Upper lobe of left lung (tissue), 6 donors: ENCODE measurements around the gene JAZF1. TPM values are rescaled to one million over a fixed set of nuclear protein-coding genes. Genes with fewer than 3 reads are reported as not detected.

Source experiments
- ATAC-seq, 2 donors: fragments of 200-7000 bp; cut with Tn5 transposase; one replicate each; pipeline ENCODE4 v1.9.1; 2022; ENCODE audit warnings: mild to moderate bottlenecking in 2 of 2, moderate library complexity in 2 of 2; ENCODE audit not compliant: low FRiP score in 2 of 2
- DNase-seq, 2 donors: peaks; one replicate each; pipeline ENCODE4 v3.0.0-alpha.2; 2019 to 2020
- H3K27ac ChIP-seq, 4 donors: fragments of 200-600 bp; sonication (generic); one replicate each; pipeline ENCODE4 v1.5.1; 2016 to 2019
- H3K27me3 ChIP-seq, 4 donors: fragments of 200-600 bp; sonication (generic); one replicate each; pipeline ENCODE4 v1.5.1; 2017 to 2019
- H3K36me3 ChIP-seq, 4 donors: fragments of 200-600 bp; sonication (generic); one replicate each; pipeline ENCODE4 v1.5.1; 2016 to 2019
- H3K4me1 ChIP-seq, 4 donors: fragments of 200-600 bp; sonication (generic); one replicate each; pipeline ENCODE4 v1.5.1; 2018 to 2019
- H3K4me3 ChIP-seq, 4 donors: fragments of 200-600 bp; sonication (generic); one replicate each; pipeline ENCODE4 v1.5.1; 2017 to 2019; ENCODE audit warnings: mild to moderate bottlenecking in 2 of 4, moderate library complexity in 1 of 4
- H3K9me3 ChIP-seq, 4 donors: fragments of 200-600 bp; sonication (generic); one replicate each; pipeline ENCODE4 v1.5.1; 2018 to 2019
- EP300 ChIP-seq, 4 donors: sonication (generic); formaldehyde crosslinking; IDR thresholded peaks; one replicate each; pipeline ENCODE4 v1.5.1; 2017; ENCODE audit warnings: antibody characterized with exemption in 4 of 4, control low read depth in 2 of 4
- POLR2A ChIP-seq, 4 donors: fragments of 450-650 bp; IDR thresholded peaks; one replicate each; pipeline ENCODE4 v1.5.1; 2016 to 2017; ENCODE audit warnings: antibody characterized with exemption in 4 of 4, mild to moderate bottlenecking in 2 of 4
- POLR2AphosphoS5 ChIP-seq, 2 donors: sonication (generic); formaldehyde crosslinking; IDR thresholded peaks; one replicate each; pipeline ENCODE4 v1.5.1; 2017; ENCODE audit warnings: antibody characterized with exemption in 2 of 2
- WGBS, 2 donors: methylation state at CpG; one replicate each; pipeline ENCODE4 v1.1.5; 2017 to 2018; 5-methylcytosine and 5-hydroxymethylcytosine counted together
- total RNA-seq, 6 donors: library from RNA; depleted of rRNA in 4 of 6; stranded (reverse); fragments of >200 nt in 4 of 6; gene quantifications; one replicate each; pipeline versions ENCODE4 v1.1.0 to v1.2.1, GENCODE V29; 2016 to 2021
- TF ChIP-seq, protein P1 (sequence below), 6 experiments: fragments of 450-650 bp in 4 of 6; fragments of 200-600 bp in 2 of 6; sonication (generic) in 2 of 6; IDR thresholded peaks; one replicate each; pipeline ENCODE4 v1.5.1; 2016 to 2019; ENCODE audit warnings: antibody characterized with exemption in 6 of 6
- donor health status: DM: no; HTN: no; CAD: no; lungs with moderate emphysema.
- donor health status: DM: no; HTN: yes; CAD: no; lungs with severe emphysema.

Gene JAZF1
- total RNA-seq, 6 donors from 2014 or later = 4.2 to 19.4 (median 12.4) TPM

DNA sequence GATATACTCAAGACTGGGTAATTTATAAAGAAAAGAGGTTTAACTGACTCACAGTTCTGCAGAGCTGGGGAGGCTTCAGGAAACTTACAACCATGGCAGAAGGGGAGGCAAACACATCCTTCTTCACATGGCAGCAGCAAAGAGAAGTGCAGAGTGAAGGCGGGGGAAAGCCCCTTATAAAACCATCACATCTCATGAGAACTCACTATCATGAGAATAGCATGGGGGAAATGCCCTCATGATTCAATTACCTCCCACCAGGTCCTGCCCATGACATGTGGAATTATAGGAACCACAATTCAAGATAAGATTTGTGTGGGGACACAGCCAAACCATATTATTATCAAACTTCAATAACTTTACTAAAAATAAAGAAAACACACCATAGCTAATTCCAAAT is 30.4 kb upstream of the JAZF1 start:
- Histone ChIP-seq H3K9me3 (no peaks in the 10 kb centered on the region), H3K4me3 (no peak overlapping the region), H3K36me3 (no peaks in the 10 kb centered on the region), H3K27me3 (no peaks in the 10 kb centered on the region), H3K4me1 (no peaks in the 10 kb centered on the region), H3K27ac (no peak overlapping the region)
- DNase-seq (no peak), ATAC-seq (no peak)
- 85 to 100% methylated on average over 1 of the region's 1 CpG for WGBS, 2 donors
- TF ChIP-seq POLR2A (IDR thresholded peaks at IDR 0.05) (no peak), POLR2AphosphoS5 (IDR thresholded peaks at IDR 0.05) (no peak), EP300 (IDR thresholded peaks at IDR 0.05) (no peak)
- TF ChIP-seq, protein P1, sequence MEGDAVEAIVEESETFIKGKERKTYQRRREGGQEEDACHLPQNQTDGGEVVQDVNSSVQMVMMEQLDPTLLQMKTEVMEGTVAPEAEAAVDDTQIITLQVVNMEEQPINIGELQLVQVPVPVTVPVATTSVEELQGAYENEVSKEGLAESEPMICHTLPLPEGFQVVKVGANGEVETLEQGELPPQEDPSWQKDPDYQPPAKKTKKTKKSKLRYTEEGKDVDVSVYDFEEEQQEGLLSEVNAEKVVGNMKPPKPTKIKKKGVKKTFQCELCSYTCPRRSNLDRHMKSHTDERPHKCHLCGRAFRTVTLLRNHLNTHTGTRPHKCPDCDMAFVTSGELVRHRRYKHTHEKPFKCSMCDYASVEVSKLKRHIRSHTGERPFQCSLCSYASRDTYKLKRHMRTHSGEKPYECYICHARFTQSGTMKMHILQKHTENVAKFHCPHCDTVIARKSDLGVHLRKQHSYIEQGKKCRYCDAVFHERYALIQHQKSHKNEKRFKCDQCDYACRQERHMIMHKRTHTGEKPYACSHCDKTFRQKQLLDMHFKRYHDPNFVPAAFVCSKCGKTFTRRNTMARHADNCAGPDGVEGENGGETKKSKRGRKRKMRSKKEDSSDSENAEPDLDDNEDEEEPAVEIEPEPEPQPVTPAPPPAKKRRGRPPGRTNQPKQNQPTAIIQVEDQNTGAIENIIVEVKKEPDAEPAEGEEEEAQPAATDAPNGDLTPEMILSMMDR (IDR thresholded peaks at IDR 0.05) = no peak

DNA sequence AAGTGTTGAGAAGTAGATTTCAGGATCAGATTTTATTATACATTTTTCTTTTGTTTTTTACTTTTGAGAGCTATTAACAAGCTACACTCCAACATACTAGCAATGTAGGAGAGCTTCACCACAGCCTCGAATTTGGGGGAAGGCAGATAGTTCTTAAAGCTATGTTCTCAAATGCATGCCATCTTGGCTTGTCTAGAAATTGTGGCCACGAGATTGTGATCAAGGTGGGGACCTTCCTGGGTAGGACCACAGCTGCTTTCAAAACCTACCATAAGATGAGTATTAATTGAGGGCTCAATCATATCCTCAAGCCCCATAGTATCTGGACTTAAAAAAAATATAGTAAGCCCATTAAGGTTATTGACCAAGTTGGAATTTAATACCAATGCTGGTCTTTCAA is 27.9 kb upstream of the JAZF1 start:
- Histone ChIP-seq H3K36me3 (no peaks in the 10 kb centered on the region), H3K4me1 (no peaks in the 10 kb centered on the region), H3K27ac (no peak overlapping the region), H3K27me3 (no peaks in the 10 kb centered on the region), H3K9me3 (no peaks in the 10 kb centered on the region), H3K4me3 (no peak overlapping the region)
- 72 to 81% methylated on average over 2 of the region's 2 CpGs for WGBS, 2 donors
- ATAC-seq (no peak), DNase-seq (no peak)
- TF ChIP-seq EP300 (IDR thresholded peaks at IDR 0.05) = no peak
- TF ChIP-seq POLR2AphosphoS5 (IDR thresholded peaks at IDR 0.05) = no peak
- TF ChIP-seq, protein P1 (IDR thresholded peaks at IDR 0.05) = no peak
- no peak for TF ChIP-seq POLR2A (IDR thresholded peaks at IDR 0.05)

DNA sequence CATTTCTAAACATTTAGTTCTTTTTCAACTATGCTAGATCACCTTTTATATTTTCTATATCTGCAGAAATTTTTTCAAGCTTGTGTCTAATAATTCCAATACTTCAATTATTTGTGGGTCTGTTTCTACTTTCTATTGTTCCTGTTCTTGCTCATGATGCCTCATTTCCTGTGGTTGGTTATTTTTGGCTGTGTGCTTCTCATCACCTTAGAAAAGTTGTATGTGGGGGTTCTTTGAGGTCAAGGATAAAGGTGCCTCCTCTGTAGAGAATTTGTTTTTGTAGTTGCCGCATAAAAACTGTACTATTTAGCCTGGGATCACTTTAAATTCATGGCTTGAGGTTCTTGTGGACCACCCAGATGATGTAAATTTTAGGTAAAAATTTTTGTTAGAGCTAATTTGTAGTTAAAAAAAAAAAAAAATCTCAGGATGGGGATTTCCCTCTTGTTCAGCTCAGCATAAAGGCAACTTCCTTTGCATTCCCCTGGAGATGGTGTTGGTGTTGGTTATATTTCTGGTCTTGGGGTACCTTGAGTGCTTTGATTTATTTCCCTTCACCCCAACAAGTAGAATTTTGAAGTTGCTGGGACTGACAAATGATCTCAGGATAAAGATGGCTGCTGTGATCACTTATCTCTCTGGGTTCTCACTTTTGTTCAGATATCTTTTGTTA is 27.0 kb upstream of the JAZF1 start:
- no peak for TF ChIP-seq POLR2AphosphoS5 (IDR thresholded peaks at IDR 0.05)
- TF ChIP-seq EP300 (IDR thresholded peaks at IDR 0.05) = no peak
- no peak for TF ChIP-seq POLR2A (IDR thresholded peaks at IDR 0.05)
- TF ChIP-seq, protein P1 (IDR thresholded peaks at IDR 0.05) = no peak
- Histone ChIP-seq H3K4me1 (no peaks in the 10 kb centered on the region), H3K9me3 (no peaks in the 10 kb centered on the region), H3K27me3 (no peaks in the 10 kb centered on the region), H3K27ac (no peak overlapping the region), H3K36me3 (no peaks in the 10 kb centered on the region), H3K4me3 (no peak overlapping the region)
- DNase-seq (no peak), ATAC-seq (no peak)
- WGBS, 2 donors = 81 to 88% methylated on average over 1 of the region's 1 CpG

DNA sequence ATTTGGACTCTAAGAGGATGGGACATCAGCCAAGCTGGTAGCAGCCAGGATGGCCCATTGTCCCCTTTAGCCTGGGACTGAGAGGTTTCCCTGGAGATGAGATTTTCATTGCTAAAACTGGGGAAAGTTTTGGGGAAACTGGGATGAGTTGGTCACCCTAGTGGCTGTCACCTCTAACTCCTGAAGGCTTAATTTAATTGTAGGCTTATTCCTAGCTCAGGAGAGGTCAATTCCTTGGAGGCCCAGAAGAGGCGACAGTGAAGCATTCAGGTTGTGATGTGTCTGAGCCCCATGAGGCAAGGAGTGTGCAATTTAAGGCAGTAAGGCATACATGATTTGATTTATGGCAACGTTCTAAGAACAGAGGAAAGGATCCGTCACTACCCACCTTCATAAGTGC is 24.9 kb upstream of the JAZF1 start:
- Histone ChIP-seq H3K4me3 (no peak overlapping the region), H3K27ac (no peak overlapping the region), H3K27me3 (no peaks in the 10 kb centered on the region), H3K4me1 (no peaks in the 10 kb centered on the region), H3K9me3 (no peaks in the 10 kb centered on the region), H3K36me3 (no peaks in the 10 kb centered on the region)
- 88 to 93% methylated on average over 3 of the region's 3 CpGs for WGBS, 2 donors
- no peak for ATAC-seq
- TF ChIP-seq EP300 (IDR thresholded peaks at IDR 0.05) (no peak), POLR2AphosphoS5 (IDR thresholded peaks at IDR 0.05) (no peak), POLR2A (IDR thresholded peaks at IDR 0.05) (no peak)
- TF ChIP-seq, protein P1 (IDR thresholded peaks at IDR 0.05) = no peak
- DNase-seq = no peak
